Glomerular endothelial cell (primary cell): Measurements from ENCODE around the gene BEST2. TPM values are rescaled to one million over a fixed set of nuclear protein-coding genes. Genes with fewer than 3 reads are reported as not detected.
"Not testable (repeated sequence)": the region's sequence is repeated elsewhere in the genome, so short reads cannot be mapped to it uniquely, and the experiment has no call there.

Source experiments
- DNase-seq: peaks from one replicate; pipeline ENCODE4 v3.0.0-alpha.2; 2011; ENCODE audit warnings: low read depth, low spot score; ENCODE audit errors: extremely low read depth
- total RNA-seq: library from RNA; depleted of rRNA; stranded (reverse); fragments of >200 nt; gene quantifications from 2 replicates; pipeline ENCODE4 v1.2.3, GENCODE V29; 2015

The BEST2 gene
- total RNA-seq, 1 donor from 2014 or later, result not detected

GRCh38 chr19:12796146-12797071 lies 44.8 kb downstream of the BEST2 start:
- no peak for DNase-seq

GRCh38 chr19:12797141-12797587 lies 45.6 kb downstream of the BEST2 start:
- no peak for DNase-seq

- DNase-seq, result not testable (repeated sequence)
Observed at GRCh38 chr19:12797607-12798006, 46.0 kb downstream of the BEST2 start.

- no peak for DNase-seq
Observed at GRCh38 chr19:12799742-12800465, 48.3 kb downstream of the BEST2 start.

- DNase-seq, result no peak
Observed at GRCh38 chr19:12800466-12800770, 48.8 kb downstream of the BEST2 start.

GRCh38 chr19:12800923-12801465 lies 49.4 kb downstream of the BEST2 start:
- no peak for DNase-seq

- no peak for DNase-seq
Observed at GRCh38 chr19:12801466-12802266, 50.1 kb downstream of the BEST2 start, which contains the start of the genes PRDX2 and THSD8. Gene PRDX2 (minus strand): TSS chr19:12801800. CDS start chr19:12801261, 539 bp downstream. Gene THSD8 (plus strand): TSS chr19:12802069. CDS start chr19:12802072, 3 bp downstream.

GRCh38 chr19:12802267-12803106 lies 50.9 kb downstream of the BEST2 start:
- no peak for DNase-seq

GRCh38 chr19:12804051-12804450 lies 52.5 kb downstream of the BEST2 start:
- DNase-seq, result no peak

GRCh38 chr19:12806242-12807081 lies 54.9 kb downstream of the BEST2 start, which contains the start of gene RNASEH2A:
Gene RNASEH2A (plus strand): TSS chr19:12806584. CDS start chr19:12806674, 90 bp downstream.
- DNase-seq, result no peak

Other genes starting within 250 kb of the BEST2 start
- gene ZNF564, start 200.3 kb upstream of the BEST2 start, total RNA-seq, result 3.4 and 6.2 TPM in 2 replicates
- gene ZNF490, start 141.0 kb upstream of the BEST2 start, total RNA-seq, result 8.1 and 8.6 TPM in 2 replicates
- gene ZNF791, start 140.9 kb upstream of the BEST2 start, total RNA-seq, result 13.0 and 13.5 TPM in 2 replicates
- gene MAN2B1, start 85.0 kb upstream of the BEST2 start, total RNA-seq, result 108 and 113 TPM in 2 replicates
- gene WDR83, start 85.0 kb upstream of the BEST2 start, total RNA-seq, result 10.2 and 13.8 TPM in 2 replicates
- 86.9 and 87.5 TPM in 2 replicates for gene DHPS, start 69.9 kb upstream of the BEST2 start, total RNA-seq
- 2.1 TPM in 1 of 2 replicates, not detected in the other for gene GNG14, start 63.8 kb upstream of the BEST2 start, total RNA-seq
- gene FBXW9, start 55.2 kb upstream of the BEST2 start, total RNA-seq, result 8.0 and 12.1 TPM in 2 replicates
- 56.9 and 60.2 TPM in 2 replicates for gene TNPO2, start 27.9 kb upstream of the BEST2 start, total RNA-seq
- gene TRIR, start 17.1 kb upstream of the BEST2 start, total RNA-seq, result 380 and 408 TPM in 2 replicates
- gene GET3, start 14.3 kb upstream of the BEST2 start, total RNA-seq, result 65.0 and 88.7 TPM in 2 replicates
- gene HOOK2, start 23.8 kb downstream of the BEST2 start, total RNA-seq, result 24.9 and 33.1 TPM in 2 replicates
- 110 and 298 TPM in 2 replicates for gene JUNB, start 39.7 kb downstream of the BEST2 start, total RNA-seq
- gene PRDX2, start 50.0 kb downstream of the BEST2 start, total RNA-seq, result 325 and 362 TPM in 2 replicates
- not detected in 2 replicates for gene THSD8, start 50.3 kb downstream of the BEST2 start, total RNA-seq
- 16.4 and 17.2 TPM in 2 replicates for gene RNASEH2A, start 54.8 kb downstream of the BEST2 start, total RNA-seq
- gene RTBDN, start 82.8 kb downstream of the BEST2 start, total RNA-seq, result not detected in 2 replicates
- 0.64 and 3.2 TPM in 2 replicates for gene MAST1, start 86.7 kb downstream of the BEST2 start, total RNA-seq
- 40.1 and 56.4 TPM in 2 replicates for gene DNASE2, start 129.7 kb downstream of the BEST2 start, total RNA-seq
- not detected in 2 replicates for gene KLF1, start 135.4 kb downstream of the BEST2 start, total RNA-seq
- 17.7 and 35.7 TPM in 2 replicates for gene GCDH, start 139.4 kb downstream of the BEST2 start, total RNA-seq
- gene SYCE2, start 167.5 kb downstream of the BEST2 start, total RNA-seq, result 0.64 TPM in 1 of 2 replicates, not detected in the other
- gene FARSA, start 181.9 kb downstream of the BEST2 start, total RNA-seq, result 74.0 TPM in 2 replicates
- 1,355 and 1,382 TPM in 2 replicates for gene CALR, start 186.8 kb downstream of the BEST2 start, total RNA-seq
- 86.7 and 105 TPM in 2 replicates for gene RAD23A, start 194.1 kb downstream of the BEST2 start, total RNA-seq
- gene GADD45GIP1, start 205.4 kb downstream of the BEST2 start, total RNA-seq, result 58.2 and 64.6 TPM in 2 replicates
- 0.05 TPM in 1 of 2 replicates, not detected in the other for gene DAND5, start 217.8 kb downstream of the BEST2 start, total RNA-seq
- 4.9 and 5.0 TPM in 2 replicates for gene NFIX, start 243.7 kb downstream of the BEST2 start, total RNA-seq